Chondrocyte (in vitro differentiated cells): Measurements from ENCODE around the gene RSPH3. TPM values are rescaled to one million over a fixed set of nuclear protein-coding genes. Genes with fewer than 3 reads are reported as not detected.
"Not testable (repeated sequence)": the region's sequence is repeated elsewhere in the genome, so short reads cannot be mapped to it uniquely, and the experiment has no call there.

Experiments
- DNase-seq: peaks from one replicate; pipeline ENCODE4 v3.0.0; 2021; ENCODE audit warnings: mixed read lengths, low spot score
- H3K27ac Mint-ChIP-seq: one replicate; pipeline ENCODE4 v1.8.0; 2021; ENCODE audit warnings: mild to moderate bottlenecking, moderate library complexity, mixed read lengths; ENCODE audit not compliant: unreplicated experiment
- H3K27me3 Mint-ChIP-seq: 2 replicates; pipeline ENCODE4 v1.8.0; 2021; ENCODE audit warnings: low read depth, mixed read lengths
- H3K36me3 Mint-ChIP-seq: 2 replicates; pipeline ENCODE4 v1.8.0; 2021; ENCODE audit warnings: low read depth, mixed read lengths
- H3K4me1 Mint-ChIP-seq: 2 replicates; pipeline ENCODE4 v1.8.0; 2021; ENCODE audit warnings: low read depth, mild to moderate bottlenecking, mixed read lengths
- H3K4me3 Mint-ChIP-seq: one replicate; pipeline ENCODE4 v1.8.0; 2021; ENCODE audit warnings: mild to moderate bottlenecking, moderate library complexity, mixed read lengths; ENCODE audit not compliant: unreplicated experiment
- H3K9me3 Mint-ChIP-seq: 2 replicates; pipeline ENCODE4 v1.8.0; 2021; ENCODE audit warnings: low read depth, mixed read lengths
- total RNA-seq: library from RNA; stranded (reverse); gene quantifications from 3 replicates; pipeline ENCODE4 v1.2.1, GENCODE V29; 2021
- TF ChIP-seq, protein P1 (sequence below): fragments of 200-600 bp; sonication (generic); IDR thresholded peaks from 2 replicates; pipeline ENCODE4 v1.5.0; 2021; ENCODE audit warnings: antibody characterized with exemption, mild to moderate bottlenecking, moderate library complexity

The RSPH3 gene
- total RNA-seq, 1 donor from 2014 or later = 8.3 TPM

GRCh38 chr6:159020011-159020410, 20.0 kb upstream of the RSPH3 start:
- Mint-ChIP-seq H3K36me3 (peaks cover 4% of the 10 kb centered on the region), H3K4me3 (no peak overlapping the region), H3K27ac (no peak overlapping the region), H3K27me3 (no peaks in the 10 kb centered on the region), H3K9me3 (peaks cover 18% of the 10 kb centered on the region), H3K4me1 (no peaks in the 10 kb centered on the region)
- TF ChIP-seq, protein P1, sequence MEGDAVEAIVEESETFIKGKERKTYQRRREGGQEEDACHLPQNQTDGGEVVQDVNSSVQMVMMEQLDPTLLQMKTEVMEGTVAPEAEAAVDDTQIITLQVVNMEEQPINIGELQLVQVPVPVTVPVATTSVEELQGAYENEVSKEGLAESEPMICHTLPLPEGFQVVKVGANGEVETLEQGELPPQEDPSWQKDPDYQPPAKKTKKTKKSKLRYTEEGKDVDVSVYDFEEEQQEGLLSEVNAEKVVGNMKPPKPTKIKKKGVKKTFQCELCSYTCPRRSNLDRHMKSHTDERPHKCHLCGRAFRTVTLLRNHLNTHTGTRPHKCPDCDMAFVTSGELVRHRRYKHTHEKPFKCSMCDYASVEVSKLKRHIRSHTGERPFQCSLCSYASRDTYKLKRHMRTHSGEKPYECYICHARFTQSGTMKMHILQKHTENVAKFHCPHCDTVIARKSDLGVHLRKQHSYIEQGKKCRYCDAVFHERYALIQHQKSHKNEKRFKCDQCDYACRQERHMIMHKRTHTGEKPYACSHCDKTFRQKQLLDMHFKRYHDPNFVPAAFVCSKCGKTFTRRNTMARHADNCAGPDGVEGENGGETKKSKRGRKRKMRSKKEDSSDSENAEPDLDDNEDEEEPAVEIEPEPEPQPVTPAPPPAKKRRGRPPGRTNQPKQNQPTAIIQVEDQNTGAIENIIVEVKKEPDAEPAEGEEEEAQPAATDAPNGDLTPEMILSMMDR = no peak
- no peak for DNase-seq

DNA sequence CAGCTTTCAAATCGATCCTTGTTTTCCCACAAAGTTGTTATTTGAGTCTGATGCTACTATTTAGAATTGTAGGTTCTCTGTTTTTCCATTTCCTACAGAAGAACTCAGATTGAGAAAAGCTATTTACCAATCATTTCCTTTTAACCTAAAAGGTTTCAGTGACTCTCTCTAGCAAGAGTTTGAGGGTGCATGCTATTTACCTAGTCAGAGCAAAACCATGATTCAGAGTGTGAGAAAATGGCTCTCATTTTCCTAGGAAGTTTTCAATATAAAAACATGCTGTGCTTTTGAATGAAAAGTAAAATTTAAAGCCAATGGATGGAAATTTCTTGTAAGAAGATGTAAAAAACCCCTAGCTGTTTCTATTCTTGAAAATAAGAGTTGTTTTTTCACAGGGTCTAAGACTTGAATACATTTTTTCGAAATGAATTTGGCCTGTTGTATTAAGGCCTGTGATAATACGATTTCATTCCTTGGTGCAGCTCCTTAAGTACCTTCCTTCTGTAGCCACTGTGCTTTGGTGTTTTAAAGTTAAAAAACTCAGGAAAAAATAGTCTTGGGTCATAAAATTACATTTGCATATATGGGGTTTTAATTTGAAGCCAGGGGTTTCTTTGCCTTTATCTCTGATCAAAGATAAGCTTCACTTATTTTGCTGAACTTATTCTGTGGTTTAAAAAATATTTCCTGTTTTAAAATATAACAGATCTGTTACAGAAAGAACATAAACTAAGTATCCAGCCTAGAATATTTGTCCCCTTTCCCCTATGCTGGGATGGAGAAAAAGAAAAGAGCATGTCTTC, 18.0 kb upstream of the RSPH3 start:
- Mint-ChIP-seq H3K27me3 (no peaks in the 10 kb centered on the region), H3K4me1 (no peaks in the 10 kb centered on the region), H3K4me3 (no peak overlapping the region), H3K36me3 (no peaks in the 10 kb centered on the region), H3K27ac (no peak overlapping the region), H3K9me3 (peaks cover 4% of the 10 kb centered on the region)
- TF ChIP-seq, protein P1 = no peak
- DNase-seq = no peak

DNA sequence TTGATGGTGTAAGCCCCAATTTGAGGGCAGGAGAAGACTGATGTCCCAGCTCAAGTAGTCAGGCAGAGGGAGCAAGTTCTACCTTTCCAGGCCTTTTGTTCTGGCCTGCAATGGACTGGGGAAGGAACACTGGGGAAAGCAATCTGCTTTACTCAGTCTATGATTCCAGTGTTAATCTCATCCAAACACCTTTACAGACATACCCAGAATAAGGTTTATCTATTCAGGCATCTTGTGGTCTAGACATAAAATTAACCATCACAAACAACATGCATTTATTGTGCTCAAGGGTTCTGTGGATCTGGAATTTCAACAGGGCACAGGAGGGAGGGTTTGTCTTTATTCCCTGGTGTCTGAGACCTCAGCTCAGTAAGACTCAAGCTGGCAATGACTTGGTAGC, 14.4 kb upstream of the RSPH3 start:
- Mint-ChIP-seq H3K36me3 (no peaks in the 10 kb centered on the region), H3K27me3 (no peaks in the 10 kb centered on the region), H3K4me1 (peaks cover 4% of the 10 kb centered on the region), H3K9me3 (no peaks in the 10 kb centered on the region), H3K27ac (no peak overlapping the region), H3K4me3 (no peak overlapping the region)
- no peak for DNase-seq
- TF ChIP-seq, protein P1 = no peak

DNA sequence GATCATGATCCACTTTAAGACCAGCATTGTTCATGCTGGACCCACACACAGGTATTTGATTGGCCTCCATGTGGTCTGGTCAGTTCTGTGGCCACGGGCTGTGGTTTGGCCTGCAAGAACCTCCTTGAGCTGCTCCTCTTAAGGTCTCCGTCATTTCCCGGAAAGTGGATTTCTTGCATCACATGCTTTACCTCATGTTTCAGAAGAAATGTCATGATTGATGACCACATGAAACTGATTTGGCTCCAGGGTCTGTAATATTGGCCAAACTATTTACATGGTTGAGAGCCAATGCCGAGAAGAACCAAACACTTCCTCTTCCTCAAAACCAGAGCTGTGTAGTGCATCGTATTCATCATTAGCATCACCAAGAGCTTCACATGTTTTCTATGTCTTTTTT, 13.2 kb upstream of the RSPH3 start:
- H3K4me1 Mint-ChIP-seq = peaks cover 4% of the 10 kb centered on the region
- no peaks in the 10 kb centered on the region for H3K9me3 Mint-ChIP-seq
- TF ChIP-seq, protein P1 = no peak
- no peak overlapping the region for H3K4me3 Mint-ChIP-seq
- H3K36me3 Mint-ChIP-seq = no peaks in the 10 kb centered on the region
- no peak overlapping the region for H3K27ac Mint-ChIP-seq
- H3K27me3 Mint-ChIP-seq = no peaks in the 10 kb centered on the region
- DNase-seq = no peak

- TF ChIP-seq, protein P1 = no peak
- no peak for DNase-seq
- peaks cover 4% of the 10 kb centered on the region for H3K4me1 Mint-ChIP-seq
- no peaks in the 10 kb centered on the region for H3K36me3 Mint-ChIP-seq
- no peak overlapping the region for H3K27ac Mint-ChIP-seq
- H3K9me3 Mint-ChIP-seq = no peaks in the 10 kb centered on the region
- H3K27me3 Mint-ChIP-seq = no peaks in the 10 kb centered on the region
- no peak overlapping the region for H3K4me3 Mint-ChIP-seq
These were observed 12.2 kb upstream of the RSPH3 start for GRCh38 chr6:159012201-159012600.

- H3K27me3 Mint-ChIP-seq, H3K4me3 Mint-ChIP-seq, H3K27ac Mint-ChIP-seq, H3K4me1 Mint-ChIP-seq, H3K36me3 Mint-ChIP-seq, DNase-seq, H3K9me3 Mint-ChIP-seq: not testable (repeated sequence)
These were observed 10.1 kb upstream of the RSPH3 start for GRCh38 chr6:159010037-159010612.
